NCI-H1092 (cell line): ENCODE data around the gene DDX31.

Source experiments
- DNase-seq: peaks from one replicate; lab custom pipeline; 2025; lab: John Stamatoyannopoulos, UW

Gene DDX31

GRCh38 chr9:132634327-132634726 is 35.5 kb downstream of the DDX31 start:
- DNase-seq = no peak

GRCh38 chr9:132632413-132633129 is 37.2 kb downstream of the DDX31 start:
- DNase-seq = no peak

GRCh38 chr9:132631685-132632084 is 38.1 kb downstream of the DDX31 start:
- no peak for DNase-seq

- no peak for DNase-seq
These were observed 38.5 kb downstream of the DDX31 start for GRCh38 chr9:132631280-132631679.

- DNase-seq = no peak
These were observed 39.0 kb downstream of the DDX31 start for GRCh38 chr9:132630811-132631210.

GRCh38 chr9:132630116-132630515 is 39.7 kb downstream of the DDX31 start:
- DNase-seq = no peak

GRCh38 chr9:132628746-132629145 is 41.0 kb downstream of the DDX31 start:
- DNase-seq = no peak

- DNase-seq = no peak
These were observed 42.2 kb downstream of the DDX31 start for GRCh38 chr9:132627594-132627993.

- no peak for DNase-seq
These were observed 42.7 kb downstream of the DDX31 start for GRCh38 chr9:132627106-132627505.

- no peak for DNase-seq
These were observed 43.5 kb downstream of the DDX31 start for GRCh38 chr9:132626285-132626684.

GRCh38 chr9:132622159-132622558 is 47.6 kb downstream of the DDX31 start:
- DNase-seq = no peak

GRCh38 chr9:132616725-132617124 is 53.1 kb downstream of the DDX31 start:
- DNase-seq = no peak

GRCh38 chr9:132615774-132616173 is 54.0 kb downstream of the DDX31 start:
- no peak for DNase-seq

GRCh38 chr9:132614324-132614723 is 55.5 kb downstream of the DDX31 start:
- DNase-seq = no peak

- DNase-seq = no peak
These were observed 59.1 kb downstream of the DDX31 start for GRCh38 chr9:132610661-132611060.

- DNase-seq = no peak
These were observed 60.0 kb downstream of the DDX31 start for GRCh38 chr9:132609829-132610228.

- DNase-seq = no peak
These were observed 60.6 kb downstream of the DDX31 start for GRCh38 chr9:132609184-132609583.

GRCh38 chr9:132606066-132606465 is 63.7 kb downstream of the DDX31 start:
- DNase-seq = no peak

GRCh38 chr9:132605387-132605786 is 64.4 kb downstream of the DDX31 start:
- no peak for DNase-seq

- no peak for DNase-seq
These were observed 67.6 kb downstream of the DDX31 start for GRCh38 chr9:132602207-132602606.

GRCh38 chr9:132600326-132600984 is 69.3 kb downstream of the DDX31 start:
- no peak for DNase-seq

GRCh38 chr9:132597073-132597775 is 72.6 kb downstream of the DDX31 start:
- DNase-seq = no peak

GRCh38 chr9:132596200-132596599 is 73.6 kb downstream of the DDX31 start:
- DNase-seq = no peak
